Tibial artery (tissue), 4 donors: Measurements from ENCODE around the gene RIN1.

Experiments
- DNase-seq, 2 donors: peaks; one replicate each; pipeline ENCODE4 v3.0.0-alpha.2; 2019
- H3K27ac ChIP-seq, 2 donors: fragments of 200-600 bp; sonication (generic) in 1 of 2; 1 replicate in 1 of 2; 2 replicates in 1 of 2; pipeline ENCODE4 v1.5.1; 2018 to 2019; ENCODE audit warnings: mild to moderate bottlenecking in 1 of 2
- H3K27me3 ChIP-seq, 2 donors: fragments of 200-600 bp; sonication (generic) in 1 of 2; one replicate each; pipeline versions ENCODE4 v1.5.1 to v1.6.0; 2016 to 2019
- H3K36me3 ChIP-seq, 3 donors: fragments of 200-600 bp; sonication (generic) in 2 of 3; one replicate each; pipeline ENCODE4 v1.5.1; 2016 to 2019; ENCODE audit warnings: mild to moderate bottlenecking in 2 of 3
- H3K4me1 ChIP-seq, 4 donors: fragments of 200-600 bp; sonication (generic) in 2 of 4; 1 replicate in 3 of 4; 2 replicates in 1 of 4; pipeline ENCODE4 v1.5.1; 2016 to 2019
- H3K4me3 ChIP-seq, 2 donors: fragments of 200-600 bp; sonication (generic) in 1 of 2; 1 replicate in 1 of 2; 2 replicates in 1 of 2; pipeline ENCODE4 v1.5.1; 2018 to 2019; ENCODE audit warnings: mild to moderate bottlenecking in 2 of 2
- H3K9me3 ChIP-seq, 3 donors: fragments of 200-600 bp; sonication (generic) in 1 of 3; one replicate each; pipeline ENCODE4 v1.5.1; 2016 to 2019
- CTCF ChIP-seq, 2 experiments: fragments of 200-600 bp in 1 of 2; fragments of 450-650 bp in 1 of 2; IDR thresholded peaks; one replicate each; pipeline ENCODE4 v1.5.1; 2017 to 2019; ENCODE audit warnings: antibody characterized with exemption in 2 of 2, mild to moderate bottlenecking in 1 of 2, moderate library complexity in 1 of 2
- intact Hi-C: fragments of 100-400 bp; cut with DNase I; formaldehyde crosslinking; loops from one replicate; pipeline ENCODE4 v1.15.0; 2023; ENCODE audit warnings: low total_unique reads

The RIN1 gene

DNA sequence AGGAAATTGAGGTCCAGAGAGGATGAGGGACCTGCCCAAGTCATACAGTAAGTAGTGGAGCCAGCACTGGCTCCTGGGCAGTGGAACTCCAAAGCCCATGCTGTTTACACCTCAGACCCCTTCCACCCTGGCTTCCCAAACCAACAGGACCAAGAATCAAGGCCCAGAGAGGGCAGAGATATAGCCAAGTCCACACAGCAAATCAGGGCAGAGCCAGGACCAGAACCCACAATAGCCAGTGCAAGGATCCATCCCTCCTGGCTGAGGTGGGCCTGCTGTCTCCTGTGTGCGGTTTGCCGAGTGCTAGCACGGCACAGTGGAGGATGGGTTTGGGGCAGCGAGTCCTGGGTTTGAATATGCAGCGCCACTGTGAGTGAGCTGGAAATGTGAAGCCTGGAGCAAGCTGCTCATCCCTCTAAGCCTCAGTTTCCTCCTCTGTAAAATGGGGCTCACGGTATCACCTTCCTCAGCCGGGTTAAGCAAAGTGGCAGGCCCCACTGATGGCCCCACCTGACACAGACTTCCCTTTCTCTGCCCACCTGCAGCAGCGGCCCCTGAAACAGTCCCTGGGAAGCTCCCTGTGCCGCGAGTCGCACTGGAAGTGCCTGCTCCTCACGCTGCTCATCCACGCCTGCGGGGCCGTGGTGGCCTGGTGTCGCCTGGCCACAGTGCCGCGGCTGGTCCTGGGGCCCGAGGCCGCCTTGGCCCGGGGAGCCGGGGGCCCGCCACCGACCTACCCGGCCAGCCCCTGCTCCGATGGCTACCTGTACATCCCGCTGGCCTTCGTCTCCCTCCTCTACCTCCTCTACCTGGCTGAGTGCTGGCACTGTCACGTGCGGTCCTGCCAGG lies 42.2 kb downstream of the RIN1 start:
- Histone ChIP-seq H3K4me1 (peaks cover 0 to 22% (median 15%) of the 10 kb centered on the region in 4 donors), H3K9me3 (no peaks in the 10 kb centered on the region), H3K27ac (no peak overlapping the region), H3K4me3 (no peak overlapping the region), H3K27me3 (peaks cover 0 to 57% of the 10 kb centered on the region in 2 donors), H3K36me3 (no peaks in the 10 kb centered on the region)
- no peak for TF ChIP-seq CTCF (IDR thresholded peaks at IDR 0.05)
- intact Hi-C loops: no loop called here
- DNase-seq: no peak

DNA sequence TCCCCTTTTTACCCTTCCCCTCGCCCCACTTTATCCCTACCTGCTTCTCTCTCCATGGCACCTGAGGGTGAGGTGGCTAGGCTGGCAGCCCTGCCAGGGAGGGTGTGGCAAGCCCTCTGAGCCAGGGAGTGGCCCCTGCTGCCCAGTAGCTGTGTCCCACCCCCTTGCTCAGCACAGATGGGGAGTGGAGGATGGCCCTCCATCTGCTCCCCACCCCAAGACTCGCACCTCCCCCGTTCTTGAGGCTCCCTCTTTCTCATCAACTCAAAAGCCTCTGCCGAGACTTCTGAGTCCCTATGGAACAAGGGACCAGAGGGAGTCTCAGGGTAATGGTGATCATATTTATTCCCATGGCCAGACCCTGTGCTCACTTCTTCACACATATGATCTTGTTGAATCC lies 42.9 kb downstream of the RIN1 start:
- no peaks in the 10 kb centered on the region for H3K36me3 ChIP-seq
- H3K4me3 ChIP-seq: no peak overlapping the region
- H3K27ac ChIP-seq: no peak overlapping the region
- intact Hi-C loops: no loop called here
- TF ChIP-seq CTCF (IDR thresholded peaks at IDR 0.05): no peak
- DNase-seq: no peak
- H3K9me3 ChIP-seq: no peaks in the 10 kb centered on the region
- peaks cover 0 to 23% (median 17%) of the 10 kb centered on the region in 4 donors for H3K4me1 ChIP-seq
- peaks cover 0 to 57% of the 10 kb centered on the region in 2 donors for H3K27me3 ChIP-seq

DNA sequence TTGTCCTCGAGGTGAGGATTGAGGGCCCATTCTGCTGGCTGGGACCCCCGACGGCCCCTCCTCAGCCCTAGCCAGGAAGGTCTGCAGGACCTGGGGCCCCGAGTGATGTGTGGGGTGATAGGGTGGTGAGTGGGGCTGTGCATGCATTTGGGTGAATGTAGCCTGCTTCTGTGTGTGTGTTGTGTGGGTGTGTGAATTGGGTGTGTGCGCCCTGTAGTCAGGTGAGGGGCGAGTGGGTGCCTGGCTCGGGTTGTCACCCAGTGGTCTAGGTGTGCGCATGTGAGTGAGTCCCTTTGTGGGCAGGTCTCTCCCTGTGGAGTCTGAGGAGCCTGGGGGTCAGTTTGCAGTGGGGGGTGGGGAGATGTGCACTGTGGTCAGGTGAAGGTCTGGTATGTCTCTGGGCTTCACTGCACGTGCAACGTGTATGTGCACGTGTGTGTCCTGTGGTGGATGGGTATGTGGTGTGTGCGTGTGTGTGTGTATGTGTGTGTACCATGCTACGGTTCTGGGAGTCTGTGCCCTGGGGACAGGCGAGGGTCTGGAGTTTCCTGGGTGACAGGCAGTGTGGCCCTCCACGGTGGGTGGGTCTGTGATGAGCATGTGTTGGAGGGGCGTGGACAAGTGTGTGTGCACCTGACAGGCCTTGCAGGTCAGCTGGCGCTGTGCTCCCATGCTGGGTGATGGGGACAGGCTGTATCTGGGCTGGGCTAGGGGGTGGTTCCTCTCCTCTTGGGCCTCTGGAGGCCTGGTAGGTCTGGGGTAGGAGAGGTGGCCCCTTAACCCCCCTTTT lies 43.5 kb downstream of the RIN1 start:
- peaks cover 0 to 30% (median 23%) of the 10 kb centered on the region in 4 donors for H3K4me1 ChIP-seq
- H3K27me3 ChIP-seq: peaks cover 0 to 57% of the 10 kb centered on the region in 2 donors
- DNase-seq: no peak
- intact Hi-C loops: no loop called here
- H3K27ac ChIP-seq: no peak overlapping the region
- TF ChIP-seq CTCF (IDR thresholded peaks at IDR 0.05): no peak
- no peaks in the 10 kb centered on the region for H3K9me3 ChIP-seq
- no peaks in the 10 kb centered on the region for H3K36me3 ChIP-seq
- H3K4me3 ChIP-seq: no peak overlapping the region

DNA sequence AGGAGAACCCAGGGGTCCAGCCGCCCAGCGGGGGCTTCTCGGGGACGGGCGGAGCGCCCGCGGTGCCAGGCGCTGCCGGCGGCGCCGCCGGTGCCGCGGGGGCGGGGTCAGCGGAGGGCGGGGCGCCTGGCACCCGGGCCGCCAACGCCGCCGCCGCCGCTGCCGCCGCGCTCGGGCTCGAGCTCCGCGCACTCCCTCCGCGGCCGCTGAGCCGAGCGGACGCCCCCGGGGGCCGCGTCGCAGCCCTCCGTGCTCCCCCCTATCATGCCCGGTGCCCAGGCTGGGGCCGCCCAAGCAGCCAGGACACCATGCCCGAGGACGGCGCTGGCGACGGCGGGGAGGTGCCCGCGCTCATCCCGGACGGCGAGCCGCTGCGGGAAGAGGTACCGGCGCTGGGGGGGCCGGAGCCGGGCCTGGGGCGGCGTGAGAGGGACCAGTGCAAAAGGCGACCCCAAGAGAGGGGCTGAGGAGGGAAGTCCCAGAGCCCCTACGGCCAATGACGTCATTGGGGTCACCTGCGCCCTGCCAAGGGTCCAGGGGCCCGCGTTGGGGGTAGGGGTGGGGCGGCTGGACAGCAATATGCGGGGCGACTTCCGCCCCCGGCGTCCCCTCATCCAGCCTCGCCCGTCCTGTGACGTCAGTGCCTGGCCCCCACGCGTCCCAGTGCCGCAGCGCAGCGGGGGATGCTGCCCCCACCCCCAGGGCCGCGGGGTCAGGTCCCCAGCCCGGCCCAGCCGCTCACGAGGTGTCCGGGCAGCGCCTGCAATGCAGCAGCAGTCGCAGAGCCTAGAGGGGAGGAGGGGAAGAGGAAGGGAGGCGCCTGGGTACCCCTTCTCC lies 44.3 kb downstream of the RIN1 start, which contains the start of gene TMEM151A:
TMEM151A (plus strand) TSS at position 189 of the 837 bp plus-strand sequence; CDS start at position 309, 120 bp downstream.
- no peak for DNase-seq
- H3K36me3 ChIP-seq: no peaks in the 10 kb centered on the region
- H3K4me3 ChIP-seq: peak within 1 kb of the TSS; percentile 31 to 46
- no peak within 1 kb of the TSS for H3K27ac ChIP-seq
- H3K9me3 ChIP-seq: no peaks in the 10 kb centered on the region
- no peak for TF ChIP-seq CTCF (IDR thresholded peaks at IDR 0.05)
- peaks cover 0 to 36% (median 29%) of the 10 kb centered on the region in 4 donors for H3K4me1 ChIP-seq
- intact Hi-C loops: no loop called here
- H3K27me3 ChIP-seq: peaks cover 0 to 50% of the 10 kb centered on the region in 2 donors

DNA sequence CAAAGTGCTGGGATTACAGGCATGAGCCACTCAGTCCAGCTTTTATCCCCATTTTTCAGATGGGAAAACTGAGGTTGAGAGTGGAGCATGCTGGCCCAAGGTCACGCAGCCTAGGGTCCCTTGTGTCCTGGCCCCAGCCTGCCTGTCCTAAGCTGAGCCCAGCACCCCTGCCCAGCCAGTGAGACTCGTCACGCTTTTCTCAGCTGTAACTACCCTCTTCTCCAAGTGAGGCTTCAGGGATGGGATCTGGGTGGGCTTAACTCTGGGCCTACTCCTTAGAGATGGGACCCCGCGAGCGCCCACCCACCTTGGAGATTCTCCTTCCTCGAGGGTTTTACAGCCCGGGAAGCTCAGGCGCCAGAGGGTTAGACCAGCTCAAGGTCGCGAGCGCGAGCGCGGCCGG lies 44.9 kb downstream of the RIN1 start:
- peaks cover 0 to 45% of the 10 kb centered on the region in 2 donors for H3K27me3 ChIP-seq
- DNase-seq: no peak
- H3K27ac ChIP-seq: no peak overlapping the region
- peaks cover 0 to 36% (median 29%) of the 10 kb centered on the region in 4 donors for H3K4me1 ChIP-seq
- H3K4me3 ChIP-seq: peak overlapping the region in 1 of 2 donors; percentile 46
- H3K36me3 ChIP-seq: no peaks in the 10 kb centered on the region
- intact Hi-C loops: no loop called here
- H3K9me3 ChIP-seq: no peaks in the 10 kb centered on the region
- no peak for TF ChIP-seq CTCF (IDR thresholded peaks at IDR 0.05)
